A549 treated with CORT108297 at 1 μM for 4 hours (cell line): ENCODE results near the gene WWC2. TPM values are rescaled to one million over a fixed set of nuclear protein-coding genes. Genes with fewer than 3 reads are reported as not detected.

Experiments
- total RNA-seq: library from RNA; stranded (reverse); fragments of 200-300 nt; extraction: Qiagen RNA extraction; gene quantifications from 5 replicates; pipeline ENCODE4 v1.2.3, GENCODE V29; 2022

Gene WWC2
- total RNA-seq = 10.8 to 17.9 TPM (median 14.9 TPM) in 5 replicates

DNA sequence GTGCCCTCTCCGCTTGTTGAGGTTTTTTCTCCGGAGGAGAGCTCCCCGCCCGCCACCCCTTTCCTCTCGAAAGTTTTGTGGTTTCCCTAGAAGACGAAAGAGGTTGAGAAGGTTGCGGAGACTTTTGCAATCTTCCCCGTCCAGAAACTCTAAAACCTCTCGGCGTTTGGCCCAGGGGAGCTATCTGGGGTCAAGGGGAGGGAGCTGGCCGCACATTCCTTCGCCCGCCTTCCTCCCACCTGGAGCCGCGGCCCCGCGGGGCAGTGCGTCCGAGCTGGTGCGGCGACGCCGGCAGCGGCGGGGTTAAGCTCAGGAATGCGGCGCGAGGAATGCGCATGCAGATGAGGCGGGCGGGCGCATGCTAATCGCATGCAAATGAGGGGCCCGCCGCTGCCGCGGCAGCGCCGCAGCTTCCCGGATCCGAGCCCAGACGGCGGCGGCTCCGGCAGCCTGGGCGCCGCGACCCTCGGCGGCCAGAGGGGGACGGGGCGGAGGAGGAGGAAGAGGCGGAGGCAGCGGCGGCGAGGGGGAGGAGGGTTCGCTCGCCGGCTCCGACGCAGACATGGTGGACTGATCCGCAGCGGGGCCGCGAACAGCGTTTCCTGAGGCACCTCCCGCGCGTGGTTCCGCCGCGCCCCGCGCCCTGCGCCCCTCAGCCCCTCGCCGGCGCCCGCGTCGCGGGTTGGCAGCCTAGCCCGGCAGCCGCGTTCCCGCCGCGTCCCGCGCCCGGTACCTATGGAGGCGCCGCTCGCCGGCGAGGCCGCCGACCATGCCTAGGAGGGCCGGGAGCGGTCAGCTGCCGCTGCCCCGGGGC is at the start of gene WWC2:
Gene WWC2, plus strand, starts transcription at position 535 of the 814 bp plus-strand sequence. Its CDS starts 235 bp downstream, at position 770.

DNA sequence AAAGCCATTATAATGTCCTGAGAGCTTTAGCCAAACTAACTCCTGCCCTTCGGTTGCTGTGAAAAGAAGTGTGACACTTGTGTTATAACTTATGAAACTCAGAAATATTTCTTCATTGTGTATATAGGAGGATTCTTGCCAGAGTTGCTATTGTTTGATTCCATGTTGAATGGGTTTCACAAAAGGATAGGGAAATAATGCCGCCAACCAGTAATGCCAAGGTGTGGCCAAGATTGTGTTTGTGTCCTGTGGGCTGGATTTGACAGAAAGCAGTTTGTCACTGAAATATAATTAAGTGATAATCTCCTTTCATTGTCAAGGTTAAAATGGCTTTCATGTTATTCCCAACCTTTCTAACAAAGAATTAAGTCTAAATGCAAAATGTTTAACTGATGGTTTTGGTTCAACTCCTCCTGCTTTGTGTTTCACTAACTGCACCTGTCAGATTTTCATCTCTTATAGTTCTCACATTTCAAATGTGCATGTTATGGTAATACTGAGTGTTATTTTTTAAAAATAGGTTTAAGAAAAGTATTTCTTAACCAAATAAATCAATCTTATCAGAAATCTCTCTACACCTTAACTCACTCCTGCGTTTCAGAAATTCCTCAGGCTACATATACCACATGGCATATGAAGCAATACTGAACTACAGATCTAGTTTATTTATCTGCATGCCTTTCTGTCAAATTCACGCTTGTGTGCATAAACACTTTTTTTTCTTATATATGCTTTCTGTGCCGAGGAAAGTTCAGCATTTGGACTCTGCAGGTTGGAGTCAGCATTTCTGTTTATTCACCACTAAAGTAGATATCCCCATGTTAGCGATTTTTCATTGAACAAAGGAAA is 221.4 kb downstream of the WWC2 start, which contains the start of gene CLDN22:
Gene CLDN22, minus strand, starts transcription at position 66 of the 849 bp plus-strand sequence. Its CDS starts 58 bp downstream, at position 8.

DNA sequence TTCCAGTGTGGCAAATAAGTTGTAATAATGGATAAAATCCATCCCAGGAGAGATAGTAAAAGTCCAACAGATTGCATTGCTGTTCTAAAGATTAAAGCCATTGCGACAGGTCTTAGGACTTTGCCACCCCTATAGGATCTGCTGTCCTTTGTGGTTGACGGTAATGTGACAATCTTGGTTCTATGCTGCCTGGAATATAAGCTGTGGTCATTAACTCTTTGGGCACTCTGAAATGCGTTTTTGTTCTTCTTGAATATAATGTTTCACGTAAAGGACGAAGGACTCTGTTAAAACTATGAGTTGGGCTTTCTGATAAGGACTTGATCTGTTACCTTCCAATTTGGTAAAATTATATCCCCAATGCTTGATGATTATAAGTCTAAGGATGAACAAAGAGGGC is 223.3 kb downstream of the WWC2 start, which contains the start of gene CLDN24:
Gene CLDN24, minus strand, starts transcription at position 101 of the 400 bp plus-strand sequence. Its CDS starts 0 bp downstream, at position 101.

Other genes with a start within 250 kb of the WWC2 start
- 71.7 to 81.5 TPM (median 75.5 TPM) in 5 replicates for gene DCTD, start 181.9 kb upstream of the WWC2 start, total RNA-seq
- gene CLDN22, start 221.0 kb downstream of the WWC2 start, total RNA-seq = not detected in 5 replicates
- not detected in 5 replicates for gene CLDN24, start 223.2 kb downstream of the WWC2 start, total RNA-seq